Mucosa of descending colon (tissue), 3 donors: ENCODE results near the gene FPR2. TPM values are rescaled to one million over a fixed set of nuclear protein-coding genes. Genes with fewer than 3 reads are reported as not detected.
A peak's percentile ranks its signal among the peaks of the same experiment; 100 is the strongest.
"Not testable (repeated sequence)": the region's sequence is repeated elsewhere in the genome, so short reads cannot be mapped to it uniquely, and the experiment has no call there.

ENCODE experiments used
- ATAC-seq: fragments of 200-7000 bp; cut with Tn5 transposase; one replicate; pipeline ENCODE4 v1.9.1; 2020; ENCODE audit warnings: mild to moderate bottlenecking, moderate library complexity
- DNase-seq, 3 donors: peaks; one replicate each; pipeline ENCODE4 v3.0.0-alpha.2; 2020
- H3K36me3 ChIP-seq: fragments of 200-600 bp; one replicate; pipeline ENCODE4 v1.8.0; 2021; ENCODE audit warnings: low read depth, mild to moderate bottlenecking
- H3K4me1 ChIP-seq: fragments of 200-600 bp; one replicate; pipeline ENCODE4 v1.8.0; 2021; ENCODE audit warnings: low read depth, mild to moderate bottlenecking
- H3K4me3 ChIP-seq: fragments of 200-600 bp; one replicate; pipeline ENCODE4 v1.8.0; 2021; ENCODE audit warnings: mild to moderate bottlenecking
- H3K9me3 ChIP-seq: fragments of 200-600 bp; one replicate; pipeline ENCODE4 v1.8.0; 2021; ENCODE audit warnings: mild to moderate bottlenecking
- CTCF ChIP-seq: fragments of 200-600 bp; IDR thresholded peaks from one replicate; pipeline ENCODE4 v1.8.0; 2022; ENCODE audit warnings: antibody characterized with exemption, mild to moderate bottlenecking
- intact Hi-C, 2 donors: fragments of 100-400 bp; cut with DNase I in 1 of 2; cut with micrococcal nuclease in 1 of 2; formaldehyde crosslinking; loops; one replicate each; pipeline versions ENCODE4 v1.11.0 to v1.11.1; 2022; cut with DNase I, micrococcal nuclease
- total RNA-seq, 3 donors: library from RNA; stranded (reverse); fragmentation: NEBNext Ultra II Directional in 2 of 3; extraction: Animal tissue kit (Norgen Biotek cat#: 25700) in 2 of 3; gene quantifications; one replicate each; pipeline versions ENCODE4 v1.2.1 to v1.2.4, GENCODE V29; 2021 to 2023
- donor health status: DM: no; HTN: no; CAD: no; lungs with moderate emphysema.
- donor health status: DM: no; HTN: no; CAD: no.
- donor health status: DM: no; HTN: yes; CAD: no.

FPR2 gene
- total RNA-seq, 3 donors from 2014 or later, result 0.41 to 2.7 TPM; not detected in 1

GRCh38 chr19:51771376-51772130, 10.6 kb downstream of the FPR2 start:
- ATAC-seq, result peak; percentile 27
- H3K9me3 ChIP-seq, result no peaks in the 10 kb centered on the region

DNA sequence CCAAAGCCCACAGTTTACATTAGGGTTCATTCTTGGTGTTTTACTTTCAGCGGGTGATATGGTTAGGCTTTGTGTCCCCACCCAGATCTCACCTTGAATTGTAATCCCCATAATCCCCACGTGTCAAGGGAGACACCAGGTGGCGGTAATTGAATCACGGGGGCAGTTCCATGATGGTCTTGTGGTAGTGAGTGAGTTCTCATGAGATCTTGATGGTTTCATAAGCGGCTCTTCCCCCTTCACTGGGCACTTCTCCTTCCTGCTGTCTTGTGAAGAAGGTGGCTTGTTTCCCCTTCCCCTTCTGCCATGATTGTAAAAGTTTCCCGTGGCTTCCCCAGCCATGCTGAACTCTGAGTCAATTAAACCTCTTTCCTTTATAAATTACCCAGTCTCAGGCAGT, 12.0 kb downstream of the FPR2 start:
- ATAC-seq, result no peak
- no peak for TF ChIP-seq CTCF
- no peaks in the 10 kb centered on the region for H3K9me3 ChIP-seq
- H3K36me3 ChIP-seq, result no peaks in the 10 kb centered on the region
- no peaks in the 10 kb centered on the region for H3K4me1 ChIP-seq
- intact Hi-C loops, result no loop called here
- no peak overlapping the region for H3K4me3 ChIP-seq
- no peak for DNase-seq

More at GRCh38 chr19:51771376-51772130, 10.6 kb downstream of the FPR2 start:
- no peaks in the 10 kb centered on the region for H3K36me3 ChIP-seq
- H3K4me3 ChIP-seq, result no peak overlapping the region
- TF ChIP-seq CTCF, result no peak
- no peak for DNase-seq
- intact Hi-C loops, result no loop called here
- no peaks in the 10 kb centered on the region for H3K4me1 ChIP-seq

DNA sequence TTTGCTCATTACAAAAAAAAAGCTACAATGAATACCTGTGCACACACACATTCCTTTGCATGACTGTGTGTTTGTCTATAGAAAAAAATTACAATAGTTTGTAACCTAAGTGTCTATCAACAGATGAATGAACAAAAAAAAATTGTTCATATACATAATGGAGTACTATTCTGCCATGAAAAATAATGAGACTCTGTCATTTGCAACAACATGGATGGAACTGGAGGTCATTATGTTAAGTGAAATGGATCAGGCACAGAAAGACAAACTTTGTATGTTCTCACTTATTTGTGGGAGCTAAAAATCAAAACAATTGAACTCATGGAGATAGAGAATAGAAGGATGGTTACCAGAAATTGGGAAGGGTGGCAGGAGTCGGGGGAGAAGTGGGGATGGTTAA, 15.6 kb downstream of the FPR2 start:
- H3K4me1 ChIP-seq, H3K4me3 ChIP-seq, H3K9me3 ChIP-seq, H3K36me3 ChIP-seq, ATAC-seq, DNase-seq, intact Hi-C loops: not testable (repeated sequence)

DNA sequence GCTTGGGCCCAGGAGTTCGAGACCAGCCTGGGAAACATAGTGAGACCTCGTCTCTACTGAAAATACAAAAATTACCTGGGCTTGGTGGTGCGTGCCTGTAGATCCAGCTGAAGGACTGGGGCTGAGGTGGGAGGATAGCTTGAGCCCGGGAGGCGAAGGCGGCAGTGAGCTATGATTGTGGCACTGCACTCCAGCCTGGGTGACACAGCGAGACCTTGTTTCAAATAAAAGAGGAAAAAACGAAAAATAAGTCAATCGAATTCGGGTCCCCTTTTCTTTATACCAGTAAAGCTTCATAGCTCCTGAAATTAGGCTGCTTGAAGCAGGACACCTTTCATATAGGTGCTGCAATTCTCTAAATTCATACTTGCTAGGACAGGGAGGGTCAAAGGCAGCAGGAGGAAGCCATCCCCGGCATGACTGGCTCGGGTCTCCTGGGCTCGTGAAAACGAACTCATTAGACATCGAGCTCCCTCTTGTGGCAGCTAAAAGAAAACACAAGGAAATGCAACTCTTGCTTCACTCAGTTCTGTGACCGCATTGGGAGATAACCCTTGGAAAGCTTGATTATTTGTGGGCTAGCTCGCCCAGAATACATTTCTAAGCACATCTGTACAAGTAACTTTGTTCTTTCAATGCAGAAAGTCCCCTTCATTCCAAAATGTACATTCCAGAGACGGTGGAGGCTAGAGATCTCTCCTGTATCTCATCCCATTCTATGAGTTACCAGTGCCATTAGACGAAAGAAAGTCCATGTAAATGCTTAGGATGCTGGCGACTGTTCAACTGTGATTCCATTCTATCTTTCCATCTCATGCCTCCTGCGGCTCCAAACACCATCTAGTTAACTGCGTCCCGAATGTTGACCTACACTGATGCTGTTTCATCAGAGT, 16.8 kb downstream of the FPR2 start:
- peak in 2 of 3 donors; percentile 49 to 63 for DNase-seq
- TF ChIP-seq CTCF, result peak; percentile 42
- intact Hi-C loops, result no loop called here
- no peaks in the 10 kb centered on the region for H3K36me3 ChIP-seq
- peak; percentile 86 for ATAC-seq
- no peaks in the 10 kb centered on the region for H3K4me1 ChIP-seq
- H3K9me3 ChIP-seq, result no peaks in the 10 kb centered on the region
- no peak overlapping the region for H3K4me3 ChIP-seq

- H3K4me3 ChIP-seq, result no peak overlapping the region
- no peaks in the 10 kb centered on the region for H3K36me3 ChIP-seq
- ATAC-seq (no peak), DNase-seq (no peak)
- H3K4me1 ChIP-seq, result no peaks in the 10 kb centered on the region
- TF ChIP-seq CTCF, result no peak
- no peaks in the 10 kb centered on the region for H3K9me3 ChIP-seq
- intact Hi-C loops, result no loop called here
These were observed 18.2 kb downstream of the FPR2 start for GRCh38 chr19:51779181-51779580.

GRCh38 chr19:51779703-51780102, 18.7 kb downstream of the FPR2 start:
- Histone ChIP-seq H3K4me1 (no peaks in the 10 kb centered on the region), H3K36me3 (no peaks in the 10 kb centered on the region), H3K9me3 (no peaks in the 10 kb centered on the region), H3K4me3 (no peak overlapping the region)
- no peak for TF ChIP-seq CTCF
- ATAC-seq (no peak), DNase-seq (no peak)
- intact Hi-C loops, result no loop called here
